Cardiac muscle cell (in vitro differentiated cells and primary cell): Measurements from ENCODE around the gene ACAA1. TPM values are rescaled to one million over a fixed set of nuclear protein-coding genes. Genes with fewer than 3 reads are reported as not detected.

Experiments used
- DNase-seq, 2 donors: peaks; one replicate each; pipeline versions ENCODE4 v3.0.0 to v3.0.0-alpha.2; 2010 to 2017; ENCODE audit warnings: low read depth in 1 of 2, low spot score in 1 of 2
- H3K27ac ChIP-seq: fragments of 200-600 bp; sonication (generic); 2 replicates; pipeline ENCODE4 v1.5.1; 2016
- H3K27me3 ChIP-seq: fragments of 200-600 bp; sonication (generic); 2 replicates; pipeline ENCODE4 v1.6.0; 2016; ENCODE audit warnings: control low read depth
- H3K36me3 ChIP-seq: fragments of 200-600 bp; sonication (generic); 2 replicates; pipeline ENCODE4 v1.5.1; 2016; ENCODE audit warnings: control low read depth
- H3K4me1 ChIP-seq: fragments of 200-600 bp; sonication (generic); 2 replicates; pipeline ENCODE4 v1.8.1; 2017; ENCODE audit warnings: low read depth, mild to moderate bottlenecking, mixed run types
- H3K4me3 ChIP-seq: fragments of 200-600 bp; sonication (generic); 2 replicates; pipeline ENCODE4 v1.5.1; 2016; ENCODE audit warnings: mild to moderate bottlenecking
- H3K9me3 ChIP-seq: fragments of 200-600 bp; sonication (generic); 2 replicates; pipeline ENCODE4 v1.5.1; 2017; ENCODE audit warnings: low read depth, mild to moderate bottlenecking, control low read depth
- CTCF ChIP-seq: IDR thresholded peaks from 2 replicates; pipeline ENCODE4 v1.5.1; 2012; ENCODE audit warnings: low read depth, mild to moderate bottlenecking, low read length
- polyA plus RNA-seq: library from polyadenylated mRNA; unstranded; fragments of >200 nt; fragmentation: Nextera tagmentation; extraction: Ambion mirVana; gene quantifications from 2 replicates; pipeline ENCODE4 v1.2.1, GENCODE V29; 2016
- total RNA-seq: library from RNA; depleted of rRNA; stranded (reverse); fragments of >200 nt; gene quantifications from 2 replicates; pipeline ENCODE4 v1.2.3, GENCODE V29; 2016

Gene ACAA1
- total and polyA plus RNA-seq, 2 experiments from 2014 or later: 62.8 to 104 TPM

GRCh38 chr3:38101811-38102443 is 35.0 kb downstream of the ACAA1 start:
- Histone ChIP-seq H3K9me3 (no peaks in the 10 kb centered on the region), H3K27ac (no peak overlapping the region), H3K4me1 (peaks cover 18% of the 10 kb centered on the region), H3K4me3 (no peak overlapping the region), H3K36me3 (no peaks in the 10 kb centered on the region), H3K27me3 (no peaks in the 10 kb centered on the region)
- DNase-seq: peak in 1 of 2 donors; percentile 17
- TF ChIP-seq CTCF: no peak

GRCh38 chr3:38100498-38100897 is 36.4 kb downstream of the ACAA1 start:
- TF ChIP-seq CTCF: no peak
- H3K27ac ChIP-seq: no peak overlapping the region
- no peak overlapping the region for H3K4me3 ChIP-seq
- peaks cover 18% of the 10 kb centered on the region for H3K4me1 ChIP-seq
- no peaks in the 10 kb centered on the region for H3K36me3 ChIP-seq
- H3K27me3 ChIP-seq: no peaks in the 10 kb centered on the region
- H3K9me3 ChIP-seq: no peaks in the 10 kb centered on the region
- DNase-seq: no peak

- H3K27ac ChIP-seq: no peak overlapping the region
- TF ChIP-seq CTCF: no peak
- DNase-seq: no peak
- H3K4me1 ChIP-seq: peaks cover 18% of the 10 kb centered on the region
- H3K4me3 ChIP-seq: no peak overlapping the region
- no peaks in the 10 kb centered on the region for H3K27me3 ChIP-seq
- H3K9me3 ChIP-seq: no peaks in the 10 kb centered on the region
- no peaks in the 10 kb centered on the region for H3K36me3 ChIP-seq
Observed at GRCh38 chr3:38099518-38099917, 37.4 kb downstream of the ACAA1 start.

- Histone ChIP-seq H3K27ac (no peak overlapping the region), H3K36me3 (no peaks in the 10 kb centered on the region), H3K4me3 (no peak overlapping the region), H3K4me1 (peaks cover 18% of the 10 kb centered on the region), H3K27me3 (no peaks in the 10 kb centered on the region), H3K9me3 (no peaks in the 10 kb centered on the region)
- no peak for TF ChIP-seq CTCF
- DNase-seq: no peak
Observed at GRCh38 chr3:38098376-38098723, 38.6 kb downstream of the ACAA1 start.

- no peak for DNase-seq
- Histone ChIP-seq H3K27ac (no peak overlapping the region), H3K9me3 (no peaks in the 10 kb centered on the region), H3K36me3 (no peaks in the 10 kb centered on the region), H3K4me3 (no peak overlapping the region), H3K4me1 (peaks cover 18% of the 10 kb centered on the region), H3K27me3 (no peaks in the 10 kb centered on the region)
- no peak for TF ChIP-seq CTCF
Observed at GRCh38 chr3:38097446-38098375, 39.2 kb downstream of the ACAA1 start.
